ENCODE results near the gene TTBK1.

The TTBK1 gene

GRCh38 chr6:43304882-43305281 lies 61.6 kb downstream of the TTBK1 start:
- DNase-seq (ENCODE audit: low read depth, low spot score): no peak

- no peak for DNase-seq (ENCODE audit: low read depth, low spot score)
Measured at GRCh38 chr6:43306086-43306485, 62.8 kb downstream of the TTBK1 start.

- peak; percentile 28 for DNase-seq (ENCODE audit: low read depth, low spot score)
Measured at GRCh38 chr6:43307451-43308100, 64.3 kb downstream of the TTBK1 start.

GRCh38 chr6:43308101-43308989 lies 65.1 kb downstream of the TTBK1 start, which contains the start of gene CRIP3:
TSS of gene CRIP3 (minus strand) at chr6:43308826. CDS start at chr6:43308792, 34 bp downstream.
- DNase-seq (ENCODE audit: low read depth, low spot score): peak; percentile 89

- no peak for DNase-seq (ENCODE audit: low read depth, low spot score)
Measured at GRCh38 chr6:43308990-43309477, 65.8 kb downstream of the TTBK1 start.

- DNase-seq (ENCODE audit: low read depth, low spot score): no peak
Measured at GRCh38 chr6:43310134-43310533, 66.9 kb downstream of the TTBK1 start.

- DNase-seq (ENCODE audit: low read depth, low spot score): no peak
Measured at GRCh38 chr6:43310624-43311023, 67.3 kb downstream of the TTBK1 start.

GRCh38 chr6:43311666-43312065 lies 68.4 kb downstream of the TTBK1 start:
- no peak for DNase-seq (ENCODE audit: low read depth, low spot score)

- no peak for DNase-seq (ENCODE audit: low read depth, low spot score)
Measured at GRCh38 chr6:43313813-43314212, 70.5 kb downstream of the TTBK1 start.

GRCh38 chr6:43318011-43318410 lies 74.7 kb downstream of the TTBK1 start:
- no peak for DNase-seq (ENCODE audit: low read depth, low spot score)

- no peak for DNase-seq (ENCODE audit: low read depth, low spot score)
Measured at GRCh38 chr6:43325876-43326275, 82.6 kb downstream of the TTBK1 start.

GRCh38 chr6:43328528-43328927 lies 85.2 kb downstream of the TTBK1 start:
- DNase-seq (ENCODE audit: low read depth, low spot score): peak; percentile 56

GRCh38 chr6:43331470-43331869 lies 88.2 kb downstream of the TTBK1 start:
- no peak for DNase-seq (ENCODE audit: low read depth, low spot score)

GRCh38 chr6:43331891-43332290 lies 88.6 kb downstream of the TTBK1 start:
- DNase-seq (ENCODE audit: low read depth, low spot score): no peak

- peak; percentile 48 for DNase-seq (ENCODE audit: low read depth, low spot score)
Measured at GRCh38 chr6:43334466-43335095, 91.3 kb downstream of the TTBK1 start.

- no peak for DNase-seq (ENCODE audit: low read depth, low spot score)
Measured at GRCh38 chr6:43335469-43335868, 92.2 kb downstream of the TTBK1 start.

- no peak for DNase-seq (ENCODE audit: low read depth, low spot score)
Measured at GRCh38 chr6:43336382-43336781, 93.1 kb downstream of the TTBK1 start.

Data from ELF-1 (cell line).